Hepatocyte (in vitro differentiated cells): ENCODE results near the gene WDPCP.

ENCODE experiments used
- CTCF ChIP-seq: fragments of 200-600 bp; sonication (generic); IDR thresholded peaks from 2 replicates; pipeline ENCODE4 v1.5.1; 2016; ENCODE audit warnings: antibody characterized with exemption, mild to moderate bottlenecking; ENCODE audit not compliant: poor library complexity
- EZH2phosphoT487 ChIP-seq: fragments of 200-600 bp; sonication (generic); IDR thresholded peaks from one replicate; pipeline ENCODE4 v1.6.1; 2018; ENCODE audit warnings: antibody characterized with exemption, mild to moderate bottlenecking, low read depth, moderate library complexity; ENCODE audit not compliant: unreplicated experiment, severe bottlenecking

DNA sequence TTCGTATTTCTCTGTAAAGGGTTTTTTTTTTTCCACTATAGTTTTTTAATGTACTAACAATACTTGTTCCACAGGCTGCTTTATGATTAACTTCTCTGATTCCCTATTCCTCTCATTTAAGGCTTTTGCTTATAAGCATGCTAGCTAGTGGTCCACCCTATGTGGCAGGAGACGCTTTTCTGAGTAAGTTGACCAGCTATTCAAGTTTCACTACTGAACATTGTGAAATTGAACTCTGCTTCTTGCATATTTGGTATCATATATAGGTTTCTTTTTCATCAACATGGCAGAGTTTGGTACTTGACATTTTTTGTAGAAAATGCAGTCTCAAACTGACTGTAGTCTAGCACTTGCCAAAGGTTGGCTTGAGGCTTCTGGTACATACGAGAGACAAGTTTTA, 463.4 kb downstream of the WDPCP start:
- TF ChIP-seq EZH2phosphoT487, result no peak
- TF ChIP-seq CTCF, result no peak
